Hindlimb muscle (tissue), 1 donor: Measurements from ENCODE around the gene ARHGAP31. TPM values are rescaled to one million over a fixed set of nuclear protein-coding genes. Genes with fewer than 3 reads are reported as not detected.
"Not testable (repeated sequence)": the region's sequence is repeated elsewhere in the genome, so short reads cannot be mapped to it uniquely, and the experiment has no call there.

Source experiments
- DNase-seq: peaks from one replicate; pipeline ENCODE4 v3.0.0-alpha.2; 2013
- polyA plus RNA-seq: library from polyadenylated mRNA; unstranded; fragments of 120-200 nt; gene quantifications from one replicate; pipeline ENCODE4 v1.2.1, GENCODE V29; 2013; ENCODE audit not compliant: insufficient read length

The ARHGAP31 gene
- polyA plus RNA-seq, 1 donor = 12.0 TPM

DNA sequence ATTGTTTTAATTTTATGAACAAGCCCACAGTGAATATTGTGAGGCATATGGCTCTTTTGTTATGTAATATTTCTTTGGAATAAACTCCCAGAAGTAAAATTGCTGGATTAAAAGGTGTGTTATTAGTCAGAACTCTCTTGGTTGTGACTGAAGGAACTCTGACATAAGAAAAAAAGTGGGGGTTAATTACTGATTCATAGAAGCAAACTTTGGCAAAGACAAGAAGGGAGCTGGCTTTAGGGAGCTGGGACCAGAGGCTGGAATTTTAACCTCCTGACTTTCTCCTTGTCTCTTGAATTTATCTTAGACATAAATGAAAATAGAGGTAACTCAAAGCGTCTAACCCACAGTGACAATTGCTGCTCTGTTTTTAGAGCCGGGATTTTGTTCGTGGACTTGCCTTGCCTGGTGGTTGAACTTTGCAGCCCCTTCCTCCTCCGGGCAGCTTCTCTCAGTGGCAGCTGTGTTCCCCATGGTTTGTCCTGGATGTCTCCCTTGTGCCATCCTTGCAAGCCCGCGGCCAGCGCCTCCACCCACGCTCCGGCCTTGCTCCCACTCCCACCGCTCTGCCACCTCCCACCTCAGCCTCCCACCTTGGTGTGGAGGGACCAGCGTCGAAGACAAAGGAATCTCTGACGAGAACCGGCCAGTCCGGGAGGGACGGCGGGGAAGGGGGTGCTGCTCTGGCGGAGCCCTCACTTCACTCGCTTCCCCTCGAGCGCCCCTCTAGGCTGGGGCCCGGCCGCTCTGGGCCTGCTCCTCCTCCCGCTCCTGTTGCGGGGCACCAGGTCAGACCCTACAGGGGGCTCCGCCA is 28.0 kb downstream of the ARHGAP31 start:
- DNase-seq = no peak

- peak; percentile 88 for DNase-seq
Observed at GRCh38 chr3:119322835-119323722, 28.9 kb downstream of the ARHGAP31 start.

- no peak for DNase-seq
Observed at GRCh38 chr3:119323723-119324085, 29.5 kb downstream of the ARHGAP31 start.

GRCh38 chr3:119324899-119325298 is 30.7 kb downstream of the ARHGAP31 start:
- no peak for DNase-seq

DNA sequence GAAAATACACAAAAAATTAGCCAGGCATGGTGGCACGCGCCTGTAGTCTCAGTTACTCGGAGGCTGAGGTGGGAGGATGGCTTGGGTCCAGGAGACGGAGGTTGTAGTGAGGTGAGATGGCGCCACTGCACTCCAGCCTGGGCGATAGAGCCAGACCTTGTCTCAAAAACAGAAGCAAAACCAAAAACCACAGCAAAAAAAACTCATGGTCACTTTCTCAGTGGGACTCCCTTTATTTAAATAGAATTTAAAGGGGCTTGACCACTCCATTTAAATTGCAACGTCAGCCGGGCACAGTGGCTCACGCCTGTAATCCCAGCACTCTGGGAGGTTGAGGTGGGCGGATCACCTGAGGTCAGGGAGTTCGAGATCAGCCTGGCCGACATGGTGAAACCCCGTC is 32.8 kb downstream of the ARHGAP31 start:
- DNase-seq = no peak

DNA sequence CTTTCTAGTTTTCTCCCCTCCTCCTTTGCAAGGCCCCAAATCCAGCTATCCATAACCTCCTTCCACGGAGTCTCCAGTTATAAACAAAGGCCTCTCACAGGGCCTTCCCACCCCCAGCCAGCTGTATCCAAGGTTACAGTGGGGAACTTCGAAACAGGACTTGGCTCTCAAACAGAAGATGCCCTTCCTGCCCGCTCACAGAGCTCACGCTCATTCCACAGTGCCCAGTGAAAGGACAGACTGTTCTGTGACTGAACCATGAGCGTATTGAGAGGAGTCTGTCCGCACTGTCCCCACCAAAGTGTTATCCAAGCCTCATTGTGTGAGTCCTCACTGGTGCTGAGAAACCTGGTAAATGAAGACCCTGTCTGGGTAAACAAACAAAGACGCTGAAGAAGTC is 35.4 kb downstream of the ARHGAP31 start:
- no peak for DNase-seq

DNA sequence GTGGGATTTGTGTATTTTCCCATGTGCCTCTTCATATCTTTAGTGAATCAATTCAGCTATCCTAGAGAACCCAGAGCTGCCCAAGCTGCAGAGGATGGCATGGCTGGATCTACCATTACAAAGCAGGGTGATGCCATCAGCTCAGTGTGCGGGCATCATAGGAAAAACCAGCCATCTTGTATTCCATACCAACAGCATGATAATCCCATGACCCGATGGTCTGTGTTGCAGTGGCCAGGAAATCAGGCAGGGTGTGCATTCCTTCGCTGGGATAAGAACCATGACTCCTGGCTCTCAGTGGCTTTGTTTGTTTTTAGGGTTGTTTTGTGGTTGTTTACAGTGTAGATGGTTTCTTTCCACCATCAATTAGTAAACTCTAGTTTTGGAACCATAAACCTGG is 36.0 kb downstream of the ARHGAP31 start:
- DNase-seq = no peak

DNA sequence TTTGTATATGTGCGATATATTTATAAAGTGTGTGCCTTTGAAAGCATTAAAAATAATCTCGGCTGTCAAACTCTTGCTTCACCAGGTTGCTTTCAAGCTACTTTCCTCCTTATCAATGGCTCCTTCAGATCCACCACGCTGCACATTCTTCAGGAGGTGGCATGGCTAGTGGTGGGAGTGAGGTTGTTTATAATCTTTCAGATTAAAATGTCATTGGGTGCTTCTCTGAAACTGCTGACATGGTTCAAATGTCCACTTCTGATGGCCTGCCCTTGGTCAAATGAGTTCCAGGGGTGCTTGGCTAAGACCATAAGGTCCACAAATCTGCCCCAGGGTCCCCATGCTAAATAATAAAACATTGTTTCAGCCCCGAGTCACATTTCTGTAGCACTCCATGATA is 36.7 kb downstream of the ARHGAP31 start:
- DNase-seq = no peak

GRCh38 chr3:119331661-119332060 is 37.5 kb downstream of the ARHGAP31 start:
- no peak for DNase-seq

- DNase-seq = no peak
Observed at GRCh38 chr3:119333773-119334509, 39.8 kb downstream of the ARHGAP31 start.

GRCh38 chr3:119336823-119337222 is 42.6 kb downstream of the ARHGAP31 start:
- DNase-seq = no peak

DNA sequence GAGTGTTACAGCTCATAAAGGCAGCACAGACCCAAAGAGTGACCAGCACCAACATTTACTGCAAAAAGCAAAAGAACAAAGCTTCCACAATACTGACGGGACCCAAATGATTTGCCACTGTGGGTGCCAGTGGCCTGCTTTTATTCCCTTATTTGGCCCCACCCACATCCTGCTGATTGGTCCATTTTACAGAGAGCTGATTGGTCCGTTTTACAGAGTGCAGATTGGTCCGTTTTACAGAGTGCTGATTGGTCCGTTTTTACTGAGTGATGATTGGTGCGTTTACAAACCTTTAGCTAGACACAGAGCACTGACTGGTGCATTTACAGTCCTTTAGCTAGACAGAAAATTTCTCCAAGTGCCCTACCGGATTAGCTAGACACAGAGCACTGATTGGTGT is 43.2 kb downstream of the ARHGAP31 start:
- DNase-seq = not testable (repeated sequence)

GRCh38 chr3:119338754-119339153 is 44.6 kb downstream of the ARHGAP31 start:
- DNase-seq = no peak

GRCh38 chr3:119340014-119340413 is 45.8 kb downstream of the ARHGAP31 start:
- DNase-seq = no peak

- DNase-seq = no peak
Observed at GRCh38 chr3:119340446-119340845, 46.3 kb downstream of the ARHGAP31 start.

DNA sequence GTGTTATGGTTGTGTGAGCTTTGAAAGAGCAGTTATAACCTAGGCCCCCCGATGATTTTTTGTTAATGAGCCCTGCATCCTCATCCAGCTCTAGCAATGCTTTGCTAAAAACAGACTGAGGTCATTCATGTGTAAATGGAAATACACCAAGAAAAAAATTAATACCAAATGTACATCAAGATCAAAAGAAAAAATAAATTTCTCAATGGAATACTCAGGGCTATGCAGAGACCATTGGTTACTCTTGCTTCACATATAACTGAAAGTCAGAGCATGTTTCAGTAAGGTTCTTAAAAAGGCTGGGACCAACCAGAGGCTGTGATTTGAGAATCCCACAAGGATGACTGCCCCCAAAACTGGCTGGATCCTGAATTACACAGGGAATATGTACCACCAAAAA is 48.0 kb downstream of the ARHGAP31 start:
- no peak for DNase-seq

- DNase-seq = no peak
Observed at GRCh38 chr3:119343719-119344118, 49.5 kb downstream of the ARHGAP31 start.

DNA sequence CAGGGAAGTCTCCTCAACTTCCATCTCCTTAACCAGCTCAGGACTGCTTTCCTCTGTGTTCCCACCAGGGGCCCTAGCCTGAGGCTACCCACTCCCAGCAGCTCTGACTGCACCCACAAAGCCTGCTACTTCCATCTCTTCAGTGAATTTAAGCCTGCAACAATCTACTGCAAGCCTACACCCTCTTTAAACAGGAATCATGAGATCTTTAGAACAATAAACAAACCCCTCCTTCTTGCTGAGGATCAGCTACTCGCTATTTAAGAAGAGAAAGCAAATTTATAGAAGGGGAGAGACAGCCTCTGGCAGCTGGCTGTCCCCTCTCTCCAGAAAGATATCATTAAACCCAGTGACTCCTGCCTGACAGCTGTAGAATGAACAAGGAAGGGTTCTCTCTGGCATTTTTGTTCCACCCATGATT is 51.9 kb downstream of the ARHGAP31 start:
- DNase-seq = no peak

- no peak for DNase-seq
Observed at GRCh38 chr3:119347036-119347435, 52.9 kb downstream of the ARHGAP31 start.

DNA sequence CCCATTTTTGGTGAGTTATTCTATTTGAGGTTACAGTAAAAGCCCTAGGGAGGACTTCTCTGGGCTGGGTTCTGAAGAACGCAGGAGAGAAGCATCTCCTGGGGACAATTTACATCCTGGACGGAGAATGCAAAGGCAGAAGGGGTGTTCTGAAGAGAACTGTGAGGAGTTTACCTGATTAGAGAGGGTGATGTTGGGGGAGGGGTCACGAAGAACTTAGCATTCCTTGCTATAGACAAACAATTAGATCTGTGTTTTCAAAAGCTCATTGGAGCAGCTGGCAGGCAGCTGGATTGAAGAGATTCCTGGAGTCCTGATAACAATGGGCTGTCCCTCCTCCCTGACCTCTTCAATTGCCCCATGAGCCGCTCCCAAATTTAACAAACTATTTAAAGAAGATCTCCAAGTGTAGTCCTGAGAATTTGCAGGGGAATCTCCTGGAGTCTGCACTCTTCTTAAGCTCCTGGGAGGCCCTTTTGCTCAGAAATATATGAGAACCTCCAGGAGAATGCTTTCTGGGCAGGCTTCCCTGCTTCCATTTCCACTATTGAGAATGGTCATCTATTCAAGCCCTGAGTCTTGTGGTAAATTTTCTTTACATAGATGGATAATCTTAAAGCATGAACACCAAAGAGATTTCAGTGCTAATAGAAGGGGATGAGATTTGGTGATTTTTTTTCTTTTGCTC is 55.3 kb downstream of the ARHGAP31 start:
- DNase-seq = no peak

DNA sequence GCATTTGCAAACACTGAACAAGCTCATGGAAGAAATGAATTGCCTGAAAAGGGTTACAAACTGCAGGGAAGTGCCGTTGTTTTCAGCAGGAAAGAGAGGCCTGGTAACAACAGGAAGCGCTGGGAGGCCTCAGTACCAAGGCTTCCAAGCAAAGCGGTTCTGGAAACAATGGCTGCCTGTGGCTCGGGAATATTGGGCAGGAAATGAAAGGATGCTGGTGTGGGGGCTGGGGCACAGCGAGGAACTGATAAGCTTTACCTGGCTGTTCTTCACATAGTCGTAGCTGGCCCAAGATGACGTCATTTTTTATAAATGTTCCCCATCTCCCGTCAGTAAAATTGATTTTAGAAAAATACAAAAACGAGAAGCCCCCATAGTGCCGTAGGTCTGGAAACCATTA is 55.9 kb downstream of the ARHGAP31 start:
- DNase-seq = no peak

GRCh38 chr3:119351581-119351980 is 57.4 kb downstream of the ARHGAP31 start:
- no peak for DNase-seq
